ENCODE data around the gene POC1B. TPM values are rescaled to one million over a fixed set of nuclear protein-coding genes. Genes with fewer than 3 reads are reported as not detected.

The POC1B gene
- total RNA-seq, 1 donor from 2014 or later = 15.2 TPM

DNA sequence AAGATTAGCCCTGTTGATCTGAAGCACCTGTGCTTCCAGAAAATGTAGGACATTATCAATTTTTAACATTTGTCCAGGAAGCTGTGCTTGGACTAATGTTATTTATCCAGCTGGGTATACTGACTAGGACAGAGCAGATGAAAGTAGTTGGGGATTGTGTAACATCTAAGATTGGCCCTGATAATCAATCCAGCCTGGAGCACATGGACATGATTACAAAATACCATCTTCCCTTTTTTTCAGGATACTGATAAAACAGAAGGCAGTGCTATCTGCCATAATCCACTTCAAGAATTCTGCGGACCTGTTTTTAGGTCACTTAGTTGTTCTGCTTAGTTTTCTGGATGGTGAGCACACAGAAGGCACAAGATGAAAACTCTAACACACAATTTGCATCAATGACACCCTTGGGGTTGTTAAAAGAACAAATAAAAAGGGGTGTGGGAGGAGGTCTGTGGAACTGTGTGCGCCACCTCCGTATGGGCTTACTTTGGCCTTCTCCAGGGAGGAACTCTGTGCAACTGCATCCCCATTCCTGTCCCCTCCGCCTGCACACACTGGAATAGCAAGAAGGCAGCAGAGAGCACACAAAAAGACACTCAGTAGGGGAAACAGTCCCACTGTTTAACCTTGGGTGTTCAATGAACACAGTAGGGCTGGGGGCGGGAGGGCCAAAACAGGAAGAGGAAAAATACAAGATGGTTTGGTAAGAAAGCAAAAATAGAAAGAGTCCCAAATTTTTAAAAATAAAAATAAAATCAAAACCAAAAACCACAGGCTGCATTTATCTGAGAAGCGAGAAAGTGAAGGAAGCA, 142.4 kb downstream of the POC1B start:
- Mint-ChIP-seq H3K4me3 (no peak overlapping the region), H3K4me1 (peaks cover 37% of the 10 kb centered on the region), H3K36me3 (ENCODE audit: low read depth) (no peaks in the 10 kb centered on the region), H3K9me3 (no peaks in the 10 kb centered on the region), H3K27me3 (ENCODE audit: low read depth) (no peaks in the 10 kb centered on the region), H3K27ac (ENCODE audit: unreplicated experiment) (peak overlapping the region; percentile 58)
- TF ChIP-seq, protein P1, sequence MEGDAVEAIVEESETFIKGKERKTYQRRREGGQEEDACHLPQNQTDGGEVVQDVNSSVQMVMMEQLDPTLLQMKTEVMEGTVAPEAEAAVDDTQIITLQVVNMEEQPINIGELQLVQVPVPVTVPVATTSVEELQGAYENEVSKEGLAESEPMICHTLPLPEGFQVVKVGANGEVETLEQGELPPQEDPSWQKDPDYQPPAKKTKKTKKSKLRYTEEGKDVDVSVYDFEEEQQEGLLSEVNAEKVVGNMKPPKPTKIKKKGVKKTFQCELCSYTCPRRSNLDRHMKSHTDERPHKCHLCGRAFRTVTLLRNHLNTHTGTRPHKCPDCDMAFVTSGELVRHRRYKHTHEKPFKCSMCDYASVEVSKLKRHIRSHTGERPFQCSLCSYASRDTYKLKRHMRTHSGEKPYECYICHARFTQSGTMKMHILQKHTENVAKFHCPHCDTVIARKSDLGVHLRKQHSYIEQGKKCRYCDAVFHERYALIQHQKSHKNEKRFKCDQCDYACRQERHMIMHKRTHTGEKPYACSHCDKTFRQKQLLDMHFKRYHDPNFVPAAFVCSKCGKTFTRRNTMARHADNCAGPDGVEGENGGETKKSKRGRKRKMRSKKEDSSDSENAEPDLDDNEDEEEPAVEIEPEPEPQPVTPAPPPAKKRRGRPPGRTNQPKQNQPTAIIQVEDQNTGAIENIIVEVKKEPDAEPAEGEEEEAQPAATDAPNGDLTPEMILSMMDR (conservative IDR thresholded peaks at IDR 0.05) = no peak
- no peak for DNase-seq (ENCODE audit: low read depth, low spot score)

DNA sequence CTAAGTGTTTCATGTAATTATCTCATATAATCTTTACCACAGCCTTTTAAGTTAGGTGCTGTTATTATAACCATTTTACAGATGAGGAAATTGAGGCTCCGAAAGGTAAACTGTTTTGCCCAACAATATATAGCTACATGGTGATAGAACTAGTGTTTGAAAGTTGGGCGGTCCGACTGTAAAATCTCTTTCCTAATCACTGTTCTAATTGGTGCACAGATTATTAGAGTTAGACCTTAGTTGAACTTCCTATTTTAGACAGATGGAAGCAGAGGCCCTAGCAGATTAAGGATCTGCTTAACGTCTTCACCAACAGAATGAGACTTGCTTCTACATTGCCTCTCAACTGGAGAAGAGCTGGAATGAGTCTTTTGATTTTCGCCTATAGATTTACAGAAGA, 143.5 kb downstream of the POC1B start:
- Mint-ChIP-seq H3K36me3 (ENCODE audit: low read depth) (no peaks in the 10 kb centered on the region), H3K27me3 (ENCODE audit: low read depth) (no peaks in the 10 kb centered on the region), H3K4me3 (no peak overlapping the region), H3K4me1 (peaks cover 37% of the 10 kb centered on the region), H3K9me3 (no peaks in the 10 kb centered on the region), H3K27ac (ENCODE audit: unreplicated experiment) (no peak overlapping the region)
- TF ChIP-seq, protein P1 (conservative IDR thresholded peaks at IDR 0.05) = no peak
- no peak for DNase-seq (ENCODE audit: low read depth, low spot score)

DNA sequence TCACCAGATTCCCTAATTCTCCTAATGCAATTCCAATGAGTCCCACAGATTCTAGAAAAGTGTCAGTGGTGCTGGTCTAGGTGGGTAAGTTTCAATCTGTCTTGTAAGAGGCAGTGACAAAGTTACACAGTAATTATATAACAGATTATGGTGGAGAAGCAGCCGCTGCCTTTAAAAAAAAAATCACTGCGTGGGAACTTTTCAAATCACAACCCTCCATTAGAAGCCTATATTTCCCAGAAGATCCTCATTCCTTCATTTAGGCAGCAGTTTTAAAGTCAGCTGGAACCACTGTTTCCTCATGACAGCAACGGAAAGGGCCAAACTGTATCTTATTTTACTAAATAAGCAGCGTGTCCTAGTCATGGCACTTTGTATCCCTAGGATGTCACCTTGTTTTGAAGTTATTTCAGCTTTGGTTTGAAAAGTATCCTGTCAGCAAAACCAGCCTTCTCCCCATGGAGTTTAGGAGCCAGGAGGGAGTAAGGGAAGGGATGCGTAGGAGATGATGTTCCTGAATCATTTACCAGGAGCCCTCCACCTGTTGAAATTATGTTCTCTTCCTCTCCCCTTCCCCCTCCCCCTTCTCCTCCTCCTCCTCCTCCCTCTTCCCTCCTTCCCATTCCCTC, 145.9 kb downstream of the POC1B start:
- Mint-ChIP-seq H3K4me3 (no peak overlapping the region), H3K27me3 (ENCODE audit: low read depth) (no peaks in the 10 kb centered on the region), H3K27ac (ENCODE audit: unreplicated experiment) (no peak overlapping the region), H3K9me3 (peaks cover 9% of the 10 kb centered on the region), H3K4me1 (peaks cover 32% of the 10 kb centered on the region), H3K36me3 (ENCODE audit: low read depth) (no peaks in the 10 kb centered on the region)
- TF ChIP-seq, protein P1 (conservative IDR thresholded peaks at IDR 0.05) = no peak
- DNase-seq (ENCODE audit: low read depth, low spot score) = no peak

DNA sequence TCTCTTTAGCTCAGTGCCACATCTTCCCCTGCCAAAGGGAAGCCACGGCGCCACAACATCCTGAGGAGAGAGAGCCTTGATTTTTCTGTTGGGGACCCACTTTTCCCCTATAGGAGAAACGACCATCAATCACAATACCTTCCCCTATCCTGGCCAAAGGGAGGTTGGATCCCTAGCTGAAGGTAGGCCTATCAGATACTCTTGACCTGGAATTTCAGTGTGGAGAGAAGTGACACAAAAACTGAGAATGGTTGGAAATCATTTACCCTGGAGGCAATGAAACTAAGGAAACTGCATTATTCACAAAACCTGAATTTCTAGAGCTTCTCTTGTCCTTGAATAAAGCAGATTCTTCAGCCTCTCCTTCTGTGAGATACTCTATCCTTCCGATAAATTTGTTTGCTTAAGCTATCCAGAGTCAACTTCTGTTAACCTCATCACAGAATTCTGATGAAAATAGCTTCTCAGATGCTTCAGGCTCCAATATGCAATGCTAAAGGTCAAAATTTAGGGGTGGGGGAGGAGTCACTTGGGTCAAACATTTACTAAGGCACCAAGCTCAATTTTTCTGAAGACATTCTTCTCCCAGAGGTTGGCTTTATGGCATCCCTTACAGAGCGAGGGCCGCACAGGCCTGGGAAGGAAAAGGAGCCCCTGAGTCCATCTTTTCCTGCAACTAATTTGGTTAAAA, 146.6 kb downstream of the POC1B start:
- TF ChIP-seq, protein P1 (conservative IDR thresholded peaks at IDR 0.05) = no peak
- no peak overlapping the region for H3K27ac Mint-ChIP-seq (ENCODE audit: unreplicated experiment)
- no peak overlapping the region for H3K4me3 Mint-ChIP-seq

DNA sequence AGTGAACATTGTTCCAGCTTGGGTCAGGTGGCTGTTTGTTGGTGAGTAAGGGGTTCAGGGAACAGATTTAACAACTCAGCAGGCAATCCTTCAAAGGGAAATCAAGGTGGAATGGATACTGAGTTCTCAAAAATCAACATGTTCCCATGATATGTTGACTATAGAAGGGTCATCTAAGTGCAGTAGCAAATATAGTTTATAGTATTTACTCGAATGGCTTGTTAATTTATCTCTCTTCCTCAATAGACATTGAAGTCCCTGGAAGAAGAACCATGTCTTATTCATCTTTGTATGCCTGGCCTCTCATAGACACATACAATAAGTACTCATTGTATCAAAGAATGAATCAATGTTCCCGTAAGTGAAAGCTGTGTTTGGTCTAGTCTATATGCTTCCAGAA, 149.0 kb downstream of the POC1B start:
- Mint-ChIP-seq H3K4me3 (no peak overlapping the region), H3K27me3 (ENCODE audit: low read depth) (no peaks in the 10 kb centered on the region), H3K4me1 (peaks cover 27% of the 10 kb centered on the region), H3K27ac (ENCODE audit: unreplicated experiment) (no peak overlapping the region), H3K9me3 (peaks cover 9% of the 10 kb centered on the region), H3K36me3 (ENCODE audit: low read depth) (no peaks in the 10 kb centered on the region)
- DNase-seq (ENCODE audit: low read depth, low spot score) = no peak
- TF ChIP-seq, protein P1 (conservative IDR thresholded peaks at IDR 0.05) = no peak

More for the DNA sequence above, 146.6 kb downstream of the POC1B start:
- H3K9me3 Mint-ChIP-seq = peaks cover 9% of the 10 kb centered on the region
- no peaks in the 10 kb centered on the region for H3K27me3 Mint-ChIP-seq (ENCODE audit: low read depth)
- no peaks in the 10 kb centered on the region for H3K36me3 Mint-ChIP-seq (ENCODE audit: low read depth)
- H3K4me1 Mint-ChIP-seq = peaks cover 27% of the 10 kb centered on the region
- no peak for DNase-seq (ENCODE audit: low read depth, low spot score)
